ENCODE data around the gene SLC38A3.
"Not testable (repeated sequence)": the region's sequence is repeated elsewhere in the genome, so short reads cannot be mapped to it uniquely, and the experiment has no call there.

DNA sequence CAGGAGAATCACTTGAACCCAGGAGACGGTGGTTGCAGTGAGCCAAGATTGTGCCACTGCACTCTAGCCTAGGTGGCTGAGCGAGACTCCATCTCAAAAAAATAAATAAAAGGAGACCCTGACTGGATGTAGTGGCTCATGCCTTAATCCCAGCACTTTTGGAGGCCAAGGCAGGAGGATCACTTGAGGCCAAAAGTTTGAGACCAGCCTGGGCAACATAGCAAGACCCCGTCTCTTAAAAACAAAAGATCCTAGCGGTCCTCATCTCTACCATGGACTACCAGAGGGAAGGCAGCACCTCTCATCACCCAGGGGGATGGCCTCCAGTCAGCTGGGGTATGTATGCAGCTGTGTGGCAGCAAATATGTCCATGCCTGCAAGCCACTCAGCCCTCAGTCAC lies 57.1 kb downstream of the SLC38A3 start:
- TF ChIP-seq, protein P1, sequence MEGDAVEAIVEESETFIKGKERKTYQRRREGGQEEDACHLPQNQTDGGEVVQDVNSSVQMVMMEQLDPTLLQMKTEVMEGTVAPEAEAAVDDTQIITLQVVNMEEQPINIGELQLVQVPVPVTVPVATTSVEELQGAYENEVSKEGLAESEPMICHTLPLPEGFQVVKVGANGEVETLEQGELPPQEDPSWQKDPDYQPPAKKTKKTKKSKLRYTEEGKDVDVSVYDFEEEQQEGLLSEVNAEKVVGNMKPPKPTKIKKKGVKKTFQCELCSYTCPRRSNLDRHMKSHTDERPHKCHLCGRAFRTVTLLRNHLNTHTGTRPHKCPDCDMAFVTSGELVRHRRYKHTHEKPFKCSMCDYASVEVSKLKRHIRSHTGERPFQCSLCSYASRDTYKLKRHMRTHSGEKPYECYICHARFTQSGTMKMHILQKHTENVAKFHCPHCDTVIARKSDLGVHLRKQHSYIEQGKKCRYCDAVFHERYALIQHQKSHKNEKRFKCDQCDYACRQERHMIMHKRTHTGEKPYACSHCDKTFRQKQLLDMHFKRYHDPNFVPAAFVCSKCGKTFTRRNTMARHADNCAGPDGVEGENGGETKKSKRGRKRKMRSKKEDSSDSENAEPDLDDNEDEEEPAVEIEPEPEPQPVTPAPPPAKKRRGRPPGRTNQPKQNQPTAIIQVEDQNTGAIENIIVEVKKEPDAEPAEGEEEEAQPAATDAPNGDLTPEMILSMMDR (IDR thresholded peaks at IDR 0.05) = not testable (repeated sequence)
- TF ChIP-seq EZH2 (IDR thresholded peaks at IDR 0.05; ENCODE audit: borderline replicate concordance, insufficient read depth, low read depth, low read length, poor library complexity, severe bottlenecking) = not testable (repeated sequence)

Data from B cell (primary cell).